Neural cell (in vitro differentiated cells): ENCODE measurements around the gene GPC5. TPM values are rescaled to one million over a fixed set of nuclear protein-coding genes. Genes with fewer than 3 reads are reported as not detected.

Experiments used
- H2AFZ ChIP-seq: fragments of 200-600, 300-800 bp; sonication (generic), shearing (Covaris generic); 2 replicates; pipeline ENCODE4 v1.6.0; 2014; ENCODE audit warnings: low read depth, mild to moderate bottlenecking, antibody characterized with exemption, low read length, moderate library complexity
- H3F3A ChIP-seq: fragments of 200-600 bp; shearing (Covaris generic); 2 replicates; pipeline ENCODE4 v1.6.1; 2016; ENCODE audit warnings: mild to moderate bottlenecking, moderate library complexity, mixed read lengths, antibody characterized with exemption, low read length; ENCODE audit not compliant: insufficient read depth, poor library complexity, severe bottlenecking
- H3K27ac ChIP-seq: fragments of 200-600, 300-800 bp; sonication (generic), shearing (Covaris generic); 2 replicates; pipeline ENCODE4 v1.5.1; 2014; ENCODE audit warnings: mild to moderate bottlenecking, low read length, moderate library complexity
- H3K27me3 ChIP-seq: fragments of 300-800, 200-600 bp; sonication (generic), shearing (Covaris generic); 2 replicates; pipeline ENCODE4 v1.6.0; 2014; ENCODE audit warnings: mild to moderate bottlenecking, low read depth, low read length, moderate library complexity; ENCODE audit not compliant: insufficient read depth
- H3K36me3 ChIP-seq: fragments of 300-800, 200-600 bp; sonication (generic), shearing (Covaris generic); 2 replicates; pipeline ENCODE4 v1.5.1; 2014; ENCODE audit warnings: mild to moderate bottlenecking, antibody characterized with exemption, low read length, moderate library complexity; ENCODE audit not compliant: insufficient read depth
- H3K4me2 ChIP-seq: fragments of 300-800, 200-600 bp; sonication (generic), shearing (Covaris generic); 2 replicates; pipeline ENCODE4 v1.6.0; 2014; ENCODE audit warnings: mild to moderate bottlenecking, low read length
- H3K4me3 ChIP-seq: fragments of 300-800, 200-600 bp; sonication (generic), shearing (Covaris generic); 2 replicates; pipeline ENCODE4 v1.5.1; 2014; ENCODE audit warnings: mild to moderate bottlenecking, low read length, moderate library complexity
- H3K79me2 ChIP-seq: fragments of 200-600 bp; shearing (Covaris generic); replicated peaks from 2 replicates; pipeline ENCODE4 v1.6.0; 2014; ENCODE audit warnings: mild to moderate bottlenecking, low read length, moderate library complexity; ENCODE audit not compliant: insufficient read depth
- H3K9ac ChIP-seq: fragments of 300-800, 200-600 bp; sonication (generic), shearing (Covaris generic); 2 replicates; pipeline ENCODE4 v1.6.1; 2016; ENCODE audit warnings: mild to moderate bottlenecking, low read length, mixed read lengths
- H3K9me2 ChIP-seq: fragments of 200-600 bp; shearing (Covaris generic); 2 replicates; pipeline ENCODE4 v1.6.1; 2016; ENCODE audit warnings: mild to moderate bottlenecking, low read length, mixed read lengths; ENCODE audit not compliant: insufficient read depth
- H3K9me3 ChIP-seq: fragments of 200-600, 300-800 bp; sonication (generic), shearing (Covaris generic); 2 replicates; pipeline ENCODE4 v1.6.1; 2016; ENCODE audit warnings: mild to moderate bottlenecking, mixed run types, low read length, moderate library complexity, mixed read lengths
- H4K20me1 ChIP-seq: fragments of 200-600 bp; shearing (Covaris generic); 2 replicates; pipeline ENCODE4 v1.6.1; 2016; ENCODE audit warnings: mild to moderate bottlenecking, mixed run types; ENCODE audit not compliant: insufficient read depth
- CTCF ChIP-seq: fragments of 450-650 bp; IDR thresholded peaks from 2 replicates; pipeline ENCODE4 v1.5.1; 2014; ENCODE audit warnings: antibody characterized with exemption, mild to moderate bottlenecking, moderate library complexity; ENCODE audit not compliant: poor library complexity, severe bottlenecking
- EP300 ChIP-seq: fragments of 450-650 bp; conservative IDR thresholded peaks from 2 replicates; pipeline ENCODE4 v1.6.1; 2014; ENCODE audit warnings: antibody characterized with exemption, mild to moderate bottlenecking, moderate library complexity; ENCODE audit not compliant: poor library complexity, severe bottlenecking
- EZH2 ChIP-seq: fragments of 200-600, 300-800 bp; shearing (Covaris generic), sonication (generic); IDR thresholded peaks from 2 replicates; pipeline ENCODE4 v1.6.1; 2014; ENCODE audit warnings: antibody characterized with exemption, low read length, borderline replicate concordance, mild to moderate bottlenecking; ENCODE audit not compliant: insufficient read depth, poor library complexity, severe bottlenecking
- MXI1 ChIP-seq: fragments of 450-650 bp; conservative IDR thresholded peaks from 2 replicates; pipeline ENCODE4 v1.6.1; 2014; ENCODE audit warnings: antibody characterized with exemption, mild to moderate bottlenecking; ENCODE audit not compliant: poor library complexity, severe bottlenecking
- POLR2AphosphoS5 ChIP-seq: IDR thresholded peaks from 2 replicates; pipeline ENCODE4 v1.6.1; 2012
- RAD21 ChIP-seq: fragments of 450-650 bp; conservative IDR thresholded peaks from 2 replicates; pipeline ENCODE4 v1.6.1; 2014; ENCODE audit warnings: antibody characterized with exemption, mild to moderate bottlenecking, moderate library complexity
- REST ChIP-seq: IDR thresholded peaks from 2 replicates; pipeline ENCODE4 v1.6.1; 2012; ENCODE audit warnings: borderline replicate concordance
- SMC3 ChIP-seq: fragments of 450-650 bp; conservative IDR thresholded peaks from 2 replicates; pipeline ENCODE4 v1.6.1; 2014; ENCODE audit warnings: antibody characterized with exemption, mild to moderate bottlenecking, moderate library complexity; ENCODE audit not compliant: poor library complexity
- TAF1 ChIP-seq: IDR thresholded peaks from 2 replicates; pipeline ENCODE4 v1.6.1; 2012; ENCODE audit warnings: low read depth
- polyA plus RNA-seq: library from polyadenylated mRNA; depleted of rRNA; stranded (reverse); fragments of >200 nt; gene quantifications from 2 replicates; pipeline ENCODE4 v1.2.3, GENCODE V29; 2014

The GPC5 gene
- polyA plus RNA-seq, 1 donor from 2014 or later: 5.0 TPM

DNA sequence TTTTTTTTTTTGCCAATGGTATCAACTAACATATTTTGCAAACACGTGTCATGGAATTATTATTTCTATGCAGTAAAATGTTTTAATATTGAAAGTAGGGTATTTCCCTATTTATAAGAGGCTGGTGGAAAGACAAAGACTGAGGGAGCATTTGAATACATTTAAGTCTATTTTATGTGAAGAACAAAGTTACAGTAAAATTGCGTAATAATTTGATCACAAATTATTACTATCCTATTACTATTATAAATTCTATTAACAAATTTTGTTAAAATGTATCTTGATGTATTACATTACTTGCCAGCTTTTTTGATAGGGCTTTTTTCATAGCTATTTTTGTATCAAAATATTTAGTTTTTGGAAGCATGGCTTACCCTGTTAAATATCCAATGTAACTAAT lies 58.4 kb downstream of the GPC5 start:
- Histone ChIP-seq H3K27ac (no peak overlapping the region), H3K36me3 (no peaks in the 10 kb centered on the region), H4K20me1 (no peaks in the 10 kb centered on the region), H3K4me3 (no peak overlapping the region), H3K9me3 (no peaks in the 10 kb centered on the region), H2AFZ (no peak overlapping the region), H3K27me3 (no peaks in the 10 kb centered on the region), H3F3A (no peaks in the 10 kb centered on the region), H3K4me2 (no peak overlapping the region), H3K9me2 (no peaks in the 10 kb centered on the region), H3K79me2 (no peaks in the 10 kb centered on the region), H3K9ac (no peak overlapping the region)
- no peak for TF ChIP-seq MXI1
- TF ChIP-seq REST: no peak
- no peak for TF ChIP-seq SMC3
- TF ChIP-seq POLR2AphosphoS5: no peak
- no peak for TF ChIP-seq CTCF
- no peak for TF ChIP-seq RAD21
- TF ChIP-seq EP300: no peak
- TF ChIP-seq EZH2: no peak
- TF ChIP-seq TAF1: no peak

- H3K36me3 ChIP-seq: no peaks in the 10 kb centered on the region
- H2AFZ ChIP-seq: no peak overlapping the region
- no peaks in the 10 kb centered on the region for H3K79me2 ChIP-seq
- H3F3A ChIP-seq: no peaks in the 10 kb centered on the region
- no peak overlapping the region for H3K4me3 ChIP-seq
- H3K27ac ChIP-seq: no peak overlapping the region
- H3K4me2 ChIP-seq: no peak overlapping the region
- no peaks in the 10 kb centered on the region for H3K9me2 ChIP-seq
- no peaks in the 10 kb centered on the region for H3K9me3 ChIP-seq
- TF ChIP-seq MXI1: no peak
- TF ChIP-seq TAF1: no peak
- no peak for TF ChIP-seq SMC3
- TF ChIP-seq RAD21: no peak
- no peak for TF ChIP-seq CTCF
- no peak for TF ChIP-seq EP300
- TF ChIP-seq POLR2AphosphoS5: no peak
- TF ChIP-seq REST: no peak
- no peak for TF ChIP-seq EZH2
- no peaks in the 10 kb centered on the region for H4K20me1 ChIP-seq
- H3K9ac ChIP-seq: no peak overlapping the region
- no peaks in the 10 kb centered on the region for H3K27me3 ChIP-seq
Measured at GRCh38 chr13:91459485-91459884, 61.1 kb downstream of the GPC5 start.
